ENCODE data around the gene GPR157.

- TF ChIP-seq CTCF (IDR thresholded peaks at IDR 0.05; ENCODE audit: borderline replicate concordance, extremely low read depth, low read length, poor library complexity, severe bottlenecking) (no peak), EZH2 (IDR thresholded peaks at IDR 0.05; ENCODE audit: borderline replicate concordance, low read depth, low read length, severe bottlenecking) (no peak)
Observed at GRCh38 chr1:9093581-9093980, 35.3 kb downstream of the GPR157 start.

Measured in DND-41 (cell line).